DOHH2 (cell line): ENCODE measurements around the gene CYP1A1.

Experiments used
- H3F3A ChIP-seq: fragments of 200-600 bp; sonication (generic), shearing (Covaris generic); 2 replicates; pipeline ENCODE4 v1.6.0; 2016; ENCODE audit warnings: antibody characterized with exemption, mild to moderate bottlenecking; ENCODE audit not compliant: control insufficient read depth, insufficient read depth
- H3K27ac ChIP-seq: fragments of 200-600 bp; sonication (generic); 2 replicates; pipeline ENCODE4 v1.5.1; 2014; ENCODE audit warnings: low read depth, mild to moderate bottlenecking, low read length, moderate library complexity
- H3K27me3 ChIP-seq: fragments of 200-600 bp; sonication (generic); 2 replicates; pipeline ENCODE4 v1.6.1; 2014; ENCODE audit warnings: mild to moderate bottlenecking, low read length, mixed read lengths; ENCODE audit not compliant: control insufficient read depth
- H3K36me3 ChIP-seq: fragments of 200-600 bp; sonication (generic); 2 replicates; pipeline ENCODE4 v1.6.1; 2014; ENCODE audit warnings: mild to moderate bottlenecking, low read length, moderate library complexity, mixed read lengths; ENCODE audit not compliant: control insufficient read depth
- H3K4me1 ChIP-seq: fragments of 200-600 bp; sonication (generic); 2 replicates; pipeline ENCODE4 v1.6.1; 2014; ENCODE audit warnings: mild to moderate bottlenecking, low read length, mixed read lengths; ENCODE audit not compliant: control insufficient read depth
- H3K4me2 ChIP-seq: fragments of 200-600 bp; sonication (generic); 2 replicates; pipeline ENCODE4 v1.6.0; 2014; ENCODE audit warnings: mild to moderate bottlenecking, low read length, moderate library complexity
- H3K4me3 ChIP-seq: fragments of 200-600 bp; sonication (generic); 2 replicates; pipeline ENCODE4 v1.5.1; 2014; ENCODE audit warnings: mild to moderate bottlenecking, low read length, mixed read lengths
- H3K79me2 ChIP-seq: fragments of 200-600 bp; sonication (generic); 2 replicates; pipeline ENCODE4 v1.6.1; 2014; ENCODE audit warnings: mild to moderate bottlenecking, low read length, mixed read lengths; ENCODE audit not compliant: control insufficient read depth
- H3K9me2 ChIP-seq: fragments of 200-600 bp; sonication (generic); replicated peaks from 2 replicates; pipeline ENCODE4 v1.6.1; 2014; ENCODE audit warnings: mild to moderate bottlenecking, low read length, mixed read lengths; ENCODE audit not compliant: control insufficient read depth
- H3K9me3 ChIP-seq: fragments of 200-600 bp; sonication (generic); 2 replicates; pipeline ENCODE4 v1.6.1; 2014; ENCODE audit warnings: antibody characterized with exemption, low read length, mixed read lengths; ENCODE audit not compliant: control insufficient read depth, insufficient read depth
- H4K20me1 ChIP-seq: fragments of 200-600 bp; sonication (generic); 2 replicates; pipeline ENCODE4 v1.6.0; 2014; ENCODE audit warnings: low read depth, mild to moderate bottlenecking, antibody characterized with exemption, low read length, moderate library complexity; ENCODE audit not compliant: control insufficient read depth, insufficient read depth
- EZH2phosphoT487 ChIP-seq: fragments of 200-600 bp; sonication (generic); IDR thresholded peaks from 2 replicates; pipeline ENCODE4 v1.6.1; 2017; ENCODE audit warnings: borderline replicate concordance, mild to moderate bottlenecking, antibody characterized with exemption, low read length, moderate library complexity, mixed read lengths
- TF ChIP-seq, protein P1 (sequence below): fragments of 200-600 bp; sonication (generic); IDR thresholded peaks from one replicate; pipeline ENCODE4 v1.5.1; 2014; ENCODE audit warnings: antibody characterized with exemption, mild to moderate bottlenecking, low read depth, low read length; ENCODE audit not compliant: poor library complexity, severe bottlenecking

CYP1A1 gene

DNA sequence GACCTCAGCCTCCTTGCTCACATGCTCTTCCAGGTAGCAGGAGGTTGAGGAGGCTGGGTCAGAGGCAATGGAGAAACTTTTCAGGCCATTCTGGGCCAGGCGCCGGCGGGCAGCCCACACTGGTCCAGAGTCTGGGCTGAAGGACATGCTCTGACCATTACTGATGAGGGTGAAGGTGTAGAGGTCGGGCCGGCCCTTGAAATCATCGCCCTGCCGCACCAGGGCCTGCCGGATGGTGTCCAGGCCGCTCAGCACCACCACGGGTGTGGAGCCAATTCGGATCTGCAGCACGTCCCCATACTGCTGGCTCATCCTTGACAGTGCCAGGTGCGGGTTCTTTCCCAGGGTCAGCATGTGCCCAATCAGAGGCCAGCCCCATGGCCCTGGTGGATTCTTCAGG is 2.7 kb downstream of the CYP1A1 start:
- H3K4me2 ChIP-seq, result no peak overlapping the region
- H3K79me2 ChIP-seq, result no peaks in the 10 kb centered on the region
- no peak overlapping the region for H3K27ac ChIP-seq
- no peaks in the 10 kb centered on the region for H4K20me1 ChIP-seq
- H3K9me2 ChIP-seq, result no peaks in the 10 kb centered on the region
- no peak overlapping the region for H3K4me3 ChIP-seq
- no peaks in the 10 kb centered on the region for H3K36me3 ChIP-seq
- no peaks in the 10 kb centered on the region for H3K9me3 ChIP-seq
- peaks cover 9% of the 10 kb centered on the region; the same call in 1 of the 2 replicates for H3K4me1 ChIP-seq
- H3K27me3 ChIP-seq, result peaks cover 40% of the 10 kb centered on the region
- H3F3A ChIP-seq, result no peaks in the 10 kb centered on the region
- no peak for TF ChIP-seq EZH2phosphoT487
- TF ChIP-seq, protein P1, sequence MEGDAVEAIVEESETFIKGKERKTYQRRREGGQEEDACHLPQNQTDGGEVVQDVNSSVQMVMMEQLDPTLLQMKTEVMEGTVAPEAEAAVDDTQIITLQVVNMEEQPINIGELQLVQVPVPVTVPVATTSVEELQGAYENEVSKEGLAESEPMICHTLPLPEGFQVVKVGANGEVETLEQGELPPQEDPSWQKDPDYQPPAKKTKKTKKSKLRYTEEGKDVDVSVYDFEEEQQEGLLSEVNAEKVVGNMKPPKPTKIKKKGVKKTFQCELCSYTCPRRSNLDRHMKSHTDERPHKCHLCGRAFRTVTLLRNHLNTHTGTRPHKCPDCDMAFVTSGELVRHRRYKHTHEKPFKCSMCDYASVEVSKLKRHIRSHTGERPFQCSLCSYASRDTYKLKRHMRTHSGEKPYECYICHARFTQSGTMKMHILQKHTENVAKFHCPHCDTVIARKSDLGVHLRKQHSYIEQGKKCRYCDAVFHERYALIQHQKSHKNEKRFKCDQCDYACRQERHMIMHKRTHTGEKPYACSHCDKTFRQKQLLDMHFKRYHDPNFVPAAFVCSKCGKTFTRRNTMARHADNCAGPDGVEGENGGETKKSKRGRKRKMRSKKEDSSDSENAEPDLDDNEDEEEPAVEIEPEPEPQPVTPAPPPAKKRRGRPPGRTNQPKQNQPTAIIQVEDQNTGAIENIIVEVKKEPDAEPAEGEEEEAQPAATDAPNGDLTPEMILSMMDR, result no peak

DNA sequence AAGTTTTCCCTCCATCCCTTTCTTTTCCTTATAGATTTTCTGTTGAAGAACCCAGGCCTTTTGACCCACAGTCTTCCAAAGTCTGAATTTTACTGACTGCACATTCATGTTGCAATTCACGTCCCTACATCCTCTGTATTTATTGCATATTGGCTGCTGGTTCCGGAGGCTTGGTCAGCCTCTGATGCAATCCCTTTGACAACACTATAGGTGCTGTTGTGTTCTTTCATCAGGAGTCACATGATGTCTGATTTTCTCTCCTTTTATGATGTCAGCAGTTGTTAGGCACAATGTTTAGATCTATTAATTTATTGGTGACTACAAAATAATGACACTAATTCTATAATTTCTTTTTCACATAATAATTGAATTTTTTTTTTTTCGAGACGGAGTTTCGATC is 8.7 kb downstream of the CYP1A1 start:
- Histone ChIP-seq H3K36me3 (no peaks in the 10 kb centered on the region), H3K9me3 (no peaks in the 10 kb centered on the region), H3K27me3 (peaks cover 1% of the 10 kb centered on the region; the same call in 1 of the 2 replicates), H3K4me2 (no peak overlapping the region), H3K27ac (no peak overlapping the region), H3F3A (0 out of 2 replicates have a peak, but pooled peaks cover 4% of the 10 kb centered on the region), H4K20me1 (no peaks in the 10 kb centered on the region), H3K4me3 (no peak overlapping the region), H3K9me2 (no peaks in the 10 kb centered on the region), H3K4me1 (no peaks in the 10 kb centered on the region), H3K79me2 (no peaks in the 10 kb centered on the region)
- TF ChIP-seq EZH2phosphoT487, result no peak
- TF ChIP-seq, protein P1, result no peak

DNA sequence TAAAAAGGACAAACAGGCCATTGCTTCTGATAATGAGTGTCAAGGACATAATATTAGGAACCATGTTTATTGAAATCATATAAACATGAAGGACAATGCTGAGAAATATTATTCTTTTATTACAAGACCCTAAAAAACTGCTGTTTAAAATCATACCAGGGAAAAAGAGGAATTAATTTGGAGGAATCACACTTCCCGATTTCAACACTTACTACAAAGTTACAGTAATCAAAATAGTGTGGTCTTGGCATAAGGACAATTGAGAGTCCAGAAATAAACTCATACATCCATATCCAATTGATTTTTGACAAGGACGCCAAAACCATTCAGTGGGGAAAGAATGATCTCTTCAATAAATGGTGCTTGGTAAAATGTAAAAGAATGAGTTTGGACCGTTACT is 13.0 kb downstream of the CYP1A1 start:
- no peaks in the 10 kb centered on the region for H3K36me3 ChIP-seq
- no peaks in the 10 kb centered on the region for H4K20me1 ChIP-seq
- H3K4me3 ChIP-seq, result no peak overlapping the region
- H3K4me2 ChIP-seq, result no peak overlapping the region
- no peaks in the 10 kb centered on the region for H3K79me2 ChIP-seq
- TF ChIP-seq EZH2phosphoT487, result no peak
- TF ChIP-seq, protein P1, result no peak
- H3K27ac ChIP-seq, result no peak overlapping the region
- 0 out of 2 replicates have a peak, but pooled peaks cover 4% of the 10 kb centered on the region for H3F3A ChIP-seq
- H3K9me3 ChIP-seq, result no peaks in the 10 kb centered on the region
- H3K9me2 ChIP-seq, result no peaks in the 10 kb centered on the region
- peaks cover 1% of the 10 kb centered on the region; the same call in 1 of the 2 replicates for H3K27me3 ChIP-seq
- peaks cover 3% of the 10 kb centered on the region; the same call in 1 of the 2 replicates for H3K4me1 ChIP-seq
